PC-9 (cell line): Measurements from ENCODE around the gene VPS8. TPM values are rescaled to one million over a fixed set of nuclear protein-coding genes. Genes with fewer than 3 reads are reported as not detected.

Source experiments
- BruUV-seq: library from RNA; stranded (reverse); fragments of 400-500 nt; replicated peaks from 2 replicates; lab custom pipeline; 2021; lab: Mats Ljungman, UMichigan
- CTCF ChIA-PET: fragments of 300-600 bp; sonication (Branson Sonifier 250); formaldehyde crosslinking; loops from one replicate; lab custom pipeline; 2022; ENCODE audit warnings: antibody characterized with exemption; lab: Charles Lee
- POLR2A ChIA-PET: fragments of 300-600 bp; sonication (Branson Sonifier 250); formaldehyde crosslinking; loops from one replicate; lab custom pipeline; 2022; ENCODE audit warnings: antibody characterized with exemption; ENCODE audit not compliant: unreplicated experiment; lab: Charles Lee
- DNase-seq, 2 experiments: peaks; one replicate each; pipeline versions ENCODE4 v3.0.0 to v3.0.0-alpha.2; 2015 to 2022; ENCODE audit warnings: mixed read lengths in 1 of 2
- H2AFZ ChIP-seq: fragments of 200-600 bp; sonication (generic); 2 replicates; pipeline ENCODE4 v1.8.1; 2017; ENCODE audit warnings: antibody characterized with exemption
- H3F3A ChIP-seq: fragments of 200-600 bp; sonication (generic); 2 replicates; pipeline ENCODE4 v1.8.1; 2017; ENCODE audit warnings: antibody characterized with exemption, mild to moderate bottlenecking, low read depth; ENCODE audit not compliant: insufficient read depth
- H3K27ac ChIP-seq: fragments of 200-600 bp; sonication (generic); 2 replicates; pipeline ENCODE4 v1.6.1; 2016; ENCODE audit warnings: mixed run types
- H3K27me3 ChIP-seq: fragments of 200-600 bp; sonication (generic); 2 replicates; pipeline ENCODE4 v1.6.1; 2016; ENCODE audit warnings: low read depth, mixed run types; ENCODE audit not compliant: insufficient read depth
- H3K36me3 ChIP-seq: fragments of 200-600 bp; sonication (generic); 2 replicates; pipeline ENCODE4 v1.6.1; 2016; ENCODE audit warnings: low read depth, mixed run types
- H3K4me1 ChIP-seq: fragments of 200-600 bp; sonication (generic); replicated peaks from 2 replicates; pipeline ENCODE4 v1.6.1; 2016; ENCODE audit warnings: mixed run types; ENCODE audit not compliant: insufficient read depth
- H3K4me2 ChIP-seq: fragments of 200-600 bp; sonication (generic); 2 replicates; pipeline ENCODE4 v1.6.1; 2017; ENCODE audit warnings: mixed run types
- H3K4me3 ChIP-seq: fragments of 200-600 bp; sonication (generic); 2 replicates; pipeline ENCODE4 v1.6.1; 2016; ENCODE audit warnings: mixed run types
- H3K79me2 ChIP-seq: fragments of 200-600 bp; sonication (generic); 2 replicates; pipeline ENCODE4 v1.6.1; 2017; ENCODE audit warnings: low read depth, mixed run types
- H3K9me2 ChIP-seq: fragments of 200-600 bp; sonication (generic); 2 replicates; pipeline ENCODE4 v1.8.1; 2017; ENCODE audit warnings: mild to moderate bottlenecking; ENCODE audit not compliant: insufficient read depth
- H3K9me3 ChIP-seq: fragments of 200-600 bp; sonication (generic); 2 replicates; pipeline ENCODE4 v1.8.1; 2016; ENCODE audit warnings: low read depth; ENCODE audit not compliant: insufficient read depth
- H4K20me1 ChIP-seq: fragments of 200-600 bp; sonication (generic); 2 replicates; pipeline ENCODE4 v1.8.1; 2017; ENCODE audit not compliant: insufficient read depth
- CTCF ChIP-seq: fragments of 200-600 bp; sonication (generic); conservative IDR thresholded peaks from 2 replicates; pipeline ENCODE4 v1.6.1; 2017; ENCODE audit warnings: mixed run types, antibody characterized with exemption, mild to moderate bottlenecking, moderate library complexity
- EZH2 ChIP-seq: fragments of 200-600 bp; sonication (generic); IDR thresholded peaks from 2 replicates; pipeline ENCODE4 v1.8.0; 2017; ENCODE audit warnings: antibody characterized with exemption, low read depth
- intact Hi-C: fragments of 100-400 bp; cut with micrococcal nuclease; formaldehyde crosslinking; loops from one replicate; pipeline ENCODE4 v1.10.0; 2022; ENCODE audit not compliant: unreplicated experiment
- total RNA-seq: library from RNA; stranded (reverse); gene quantifications from 2 replicates; pipeline ENCODE4 v1.2.3, GENCODE V29; 2021

Gene VPS8
- total RNA-seq, 1 experiment from 2014 or later = 80.8 TPM

GRCh38 chr3:184796954-184797353 lies 15.0 kb upstream of the VPS8 start:
- no TSS peak for BruUV-seq
- POLR2A ChIA-PET = no interaction called here
- CTCF ChIA-PET = no interaction called here
- Histone ChIP-seq H3K4me3 (no peak overlapping the region), H3K36me3 (no peaks in the 10 kb centered on the region), H3K27ac (no peak overlapping the region), H3F3A (peaks cover 5% of the 10 kb centered on the region; the same call in 1 of the 2 replicates), H3K9me2 (no peaks in the 10 kb centered on the region), H3K9me3 (no peaks in the 10 kb centered on the region), H4K20me1 (0 out of 2 replicates have a peak, but pooled peaks cover 2% of the 10 kb centered on the region), H3K4me1 (no peaks in the 10 kb centered on the region), H3K4me2 (no peak overlapping the region), H3K27me3 (peaks cover 31% of the 10 kb centered on the region; the same call in 1 of the 2 replicates), H3K79me2 (no peaks in the 10 kb centered on the region), H2AFZ (no peak overlapping the region)
- intact Hi-C loops = no loop called here
- no peak for TF ChIP-seq CTCF
- TF ChIP-seq EZH2 = no peak
- DNase-seq = no peak

- no peak for TF ChIP-seq CTCF
- no peak for TF ChIP-seq EZH2
- no TSS peak for BruUV-seq
- DNase-seq = no peak
- no peak overlapping the region for H2AFZ ChIP-seq
- intact Hi-C loops = no loop called here
- H3F3A ChIP-seq = peaks cover 5% of the 10 kb centered on the region; the same call in 1 of the 2 replicates
- H3K4me3 ChIP-seq = no peak overlapping the region
- H3K27ac ChIP-seq = no peak overlapping the region
- no peak overlapping the region for H3K4me2 ChIP-seq
- ChIA-PET CTCF (interaction anchor here (0.6 to 1.6 kb wide), 2 partner anchors 80 to 237 kb away, joined by 3 to 5 read pairs; partner anchors contain the start of gene EPHB3), POLR2A (no interaction called here)
- H3K27me3 ChIP-seq = peaks cover 31% of the 10 kb centered on the region; the same call in 1 of the 2 replicates
- H3K4me1 ChIP-seq = no peaks in the 10 kb centered on the region
- H4K20me1 ChIP-seq = 0 out of 2 replicates have a peak, but pooled peaks cover 2% of the 10 kb centered on the region
- H3K36me3 ChIP-seq = no peaks in the 10 kb centered on the region
- no peaks in the 10 kb centered on the region for H3K9me3 ChIP-seq
- no peaks in the 10 kb centered on the region for H3K79me2 ChIP-seq
- H3K9me2 ChIP-seq = no peaks in the 10 kb centered on the region
Measured at GRCh38 chr3:184798120-184798519, 13.8 kb upstream of the VPS8 start.

- no peak for DNase-seq
- H3K9me3 ChIP-seq = no peaks in the 10 kb centered on the region
- H3K9me2 ChIP-seq = no peaks in the 10 kb centered on the region
- BruUV-seq = no TSS peak
- no peak overlapping the region for H3K27ac ChIP-seq
- intact Hi-C loops = loop anchor here (5.0 kb wide), 1 partner anchor 428 kb away; no protein-coding TSS in a partner anchor
- peaks cover 5% of the 10 kb centered on the region; the same call in 1 of the 2 replicates for H3K4me1 ChIP-seq
- H3K4me3 ChIP-seq = no peak overlapping the region
- H4K20me1 ChIP-seq = 0 out of 2 replicates have a peak, but pooled peaks cover 2% of the 10 kb centered on the region
- H3K36me3 ChIP-seq = no peaks in the 10 kb centered on the region
- no peak overlapping the region for H3K4me2 ChIP-seq
- H3K79me2 ChIP-seq = no peaks in the 10 kb centered on the region
- POLR2A ChIA-PET = no interaction called here
- peaks cover 22% of the 10 kb centered on the region; the same call in 1 of the 2 replicates for H3K27me3 ChIP-seq
- H3F3A ChIP-seq = peaks cover 5% of the 10 kb centered on the region; the same call in 1 of the 2 replicates
- H2AFZ ChIP-seq = no peak overlapping the region
- TF ChIP-seq CTCF (no peak), EZH2 (no peak)
- CTCF ChIA-PET = interaction anchor here (1.0 to 1.4 kb wide), 2 partner anchors 10 to 239 kb away, joined by 4 to 11 read pairs; partner anchors contain the start of gene EPHB3
Measured at GRCh38 chr3:184800349-184800930, 11.5 kb upstream of the VPS8 start.
